ENCODE data around the gene ABHD14A.
A peak's percentile ranks its signal among the peaks of the same experiment; 100 is the strongest.

Gene ABHD14A

DNA sequence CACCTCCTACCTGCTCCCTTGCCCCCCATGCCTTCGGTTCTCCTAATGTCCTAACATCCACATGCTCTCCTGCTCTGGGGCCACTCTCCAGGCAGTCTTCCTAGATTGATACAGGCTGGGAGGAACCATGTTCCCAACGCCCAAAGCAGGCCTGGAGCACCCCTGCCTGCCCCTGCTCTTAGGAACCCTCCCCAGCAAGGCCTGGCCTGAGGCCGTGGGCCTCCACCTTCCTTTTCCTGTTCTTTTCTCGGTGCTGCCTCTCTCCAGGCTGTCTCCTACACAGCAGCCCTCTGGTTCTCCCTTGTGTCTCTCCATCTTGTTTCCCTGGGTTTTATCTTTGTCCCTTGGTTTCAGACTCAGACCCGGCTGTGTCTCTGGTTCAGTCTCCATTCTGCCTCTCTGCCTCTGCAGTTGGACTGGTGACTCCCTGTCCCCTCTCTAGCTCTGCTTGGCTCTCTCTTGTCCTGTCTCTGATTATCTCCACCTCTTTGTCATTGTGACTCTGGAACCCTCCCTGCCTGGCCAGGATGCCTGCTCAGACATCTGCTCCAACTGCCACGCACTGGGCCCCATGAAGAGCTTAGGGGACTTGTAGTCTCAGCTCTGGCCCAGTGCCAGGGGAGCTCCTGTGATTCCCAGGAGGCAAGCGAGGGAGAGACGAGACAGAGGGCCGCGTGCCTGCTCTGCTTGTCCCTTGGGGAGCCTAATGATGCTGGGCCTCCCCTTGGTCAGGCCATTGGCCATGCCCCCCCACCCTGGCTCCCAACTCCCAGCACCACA is 46.8 kb downstream of the ABHD14A start:
- DNase-seq, result peak; percentile 69

DNA sequence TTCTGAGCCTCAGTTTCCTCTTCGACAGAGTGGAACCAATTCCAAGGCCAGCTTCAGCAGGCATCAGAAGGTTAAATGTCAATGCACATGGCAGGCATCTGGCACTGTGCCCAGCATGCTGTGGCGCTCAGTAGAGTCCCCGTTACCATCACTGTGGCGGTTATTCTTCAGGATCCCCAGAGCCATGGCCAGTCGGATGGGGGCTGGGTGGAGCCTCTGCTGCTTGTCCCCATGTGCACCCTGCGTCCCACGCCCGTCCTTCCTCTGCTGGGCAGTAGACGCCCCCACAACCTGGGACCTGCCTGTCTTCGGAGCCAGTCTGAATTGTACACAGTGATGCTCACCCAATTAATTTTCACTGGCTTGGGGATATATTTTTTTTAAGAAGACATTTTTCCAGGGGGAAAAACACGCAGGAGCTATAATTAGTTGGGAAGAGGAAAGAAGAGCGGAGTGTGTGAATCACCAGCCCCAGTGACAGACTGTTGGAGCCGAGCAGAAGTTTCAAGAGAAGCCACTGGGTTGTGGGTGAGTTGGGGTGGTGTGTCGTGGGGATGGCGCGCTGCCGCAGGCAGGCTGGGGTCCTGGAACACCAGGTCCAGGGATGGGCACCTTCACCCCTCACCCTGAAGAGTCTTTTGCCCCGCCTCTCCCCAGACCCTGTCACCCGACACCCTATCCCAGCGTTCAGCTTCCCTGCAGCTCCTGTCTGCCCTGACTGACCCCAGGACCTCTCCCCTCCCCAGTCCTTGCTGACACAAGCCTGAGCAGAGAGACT is 47.6 kb downstream of the ABHD14A start:
- no peak for DNase-seq

DNA sequence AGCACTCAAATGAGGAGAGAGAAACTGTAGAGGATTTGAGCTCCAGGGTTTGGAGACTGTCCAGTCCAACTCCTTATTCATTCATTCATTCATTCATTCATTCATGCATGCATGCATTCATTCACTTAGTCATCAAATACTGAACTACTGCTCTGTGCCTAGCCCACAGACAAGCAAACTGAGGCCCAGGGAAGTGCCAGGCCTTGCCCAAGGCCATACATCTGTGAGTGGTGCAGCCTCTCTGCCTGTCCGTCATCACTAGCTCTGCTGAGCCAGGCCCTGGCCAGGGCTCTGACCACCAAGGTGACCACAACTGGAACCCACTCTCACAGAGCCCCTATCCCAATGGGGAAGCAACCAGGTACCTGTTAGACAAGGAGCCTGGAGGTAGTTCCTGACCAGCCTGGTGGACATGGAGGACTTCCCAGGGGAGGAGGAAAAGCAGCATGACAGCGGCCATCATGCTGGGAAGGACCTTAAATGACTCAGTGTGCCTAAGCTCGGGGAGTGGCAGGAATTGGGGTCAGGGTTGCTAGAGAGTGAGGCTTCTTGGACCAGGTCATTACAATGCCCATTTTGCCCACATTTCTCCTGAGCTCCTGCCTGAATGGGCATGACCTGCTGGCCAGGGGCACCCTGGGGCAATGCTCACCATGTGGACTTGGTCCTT is 48.4 kb downstream of the ABHD14A start:
- DNase-seq, result no peak

DNA sequence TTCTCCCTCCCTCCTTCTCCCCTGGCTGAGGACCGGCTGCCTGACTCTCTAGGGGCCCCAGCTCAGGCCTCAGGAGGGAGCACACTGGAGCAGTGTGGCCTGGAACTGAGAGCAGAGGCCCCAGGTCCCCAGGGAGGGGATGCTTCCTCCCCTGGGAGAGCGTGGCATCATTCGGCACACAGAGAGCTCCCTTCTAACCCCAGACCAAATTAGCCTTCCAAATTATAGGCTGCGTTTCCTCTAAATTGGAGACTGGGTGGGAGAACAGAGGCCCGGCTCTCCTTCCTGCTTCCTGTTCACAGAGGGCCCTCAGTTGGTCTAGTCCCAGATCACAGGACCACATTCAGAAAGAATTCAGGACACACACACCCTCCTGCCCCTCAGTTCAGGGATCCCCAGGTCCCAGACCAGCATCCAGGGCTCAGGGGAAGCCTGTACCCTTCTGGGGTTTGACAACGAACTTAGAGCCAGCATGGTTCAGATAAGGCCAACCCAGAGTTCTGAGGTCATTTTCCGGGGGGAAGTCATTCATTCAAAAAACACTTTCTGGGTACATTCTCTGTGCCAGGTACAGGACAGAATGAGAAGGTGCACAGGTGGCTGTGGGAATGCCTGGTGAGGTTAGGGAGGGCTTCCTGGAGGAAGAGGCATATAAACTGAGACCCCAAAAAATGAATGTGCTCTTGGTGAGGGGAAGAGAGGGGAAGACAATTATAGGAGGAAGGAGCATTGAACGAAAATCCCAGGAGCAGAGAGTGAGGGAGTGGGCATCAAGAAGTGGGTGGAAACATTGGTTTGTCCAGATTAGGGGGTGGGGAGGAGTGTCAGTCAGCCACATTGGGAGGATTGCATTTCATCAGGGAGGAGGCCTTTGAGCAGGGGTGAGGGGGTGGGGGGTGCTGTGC is 49.2 kb downstream of the ABHD14A start:
- DNase-seq, result no peak

DNA sequence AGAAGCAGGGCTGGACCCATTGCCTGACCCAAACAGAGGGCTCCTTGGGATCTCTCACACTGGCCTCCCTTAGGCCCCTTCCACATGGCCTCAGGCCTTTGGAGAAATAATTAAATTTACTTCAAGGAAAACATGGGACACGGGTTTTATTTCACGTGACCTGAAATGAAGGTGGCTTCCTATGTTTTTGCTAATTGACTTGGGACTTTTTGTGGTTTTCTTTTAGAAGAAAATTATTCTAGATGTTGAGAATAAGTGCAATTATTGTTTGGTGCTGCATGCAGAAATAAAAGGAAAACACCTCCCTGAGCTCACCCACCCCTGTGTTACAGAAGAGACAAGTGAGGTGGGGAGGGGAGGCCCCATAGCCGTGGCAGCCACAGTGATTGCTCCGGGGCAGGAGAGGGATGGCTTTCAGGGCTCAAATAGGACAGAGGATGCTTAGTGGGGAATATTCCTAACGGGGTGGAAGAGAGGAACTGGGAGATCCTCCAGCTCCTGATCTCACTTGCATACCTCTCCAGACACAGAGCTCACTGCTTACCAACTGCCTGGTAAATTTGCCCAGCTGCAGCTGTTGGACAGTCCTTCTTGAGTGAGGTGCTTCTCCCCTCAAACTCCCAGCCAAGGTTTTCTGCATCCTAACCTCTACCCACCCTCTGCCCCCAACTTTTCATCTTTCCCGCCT is 50.0 kb downstream of the ABHD14A start:
- no peak for DNase-seq

DNA sequence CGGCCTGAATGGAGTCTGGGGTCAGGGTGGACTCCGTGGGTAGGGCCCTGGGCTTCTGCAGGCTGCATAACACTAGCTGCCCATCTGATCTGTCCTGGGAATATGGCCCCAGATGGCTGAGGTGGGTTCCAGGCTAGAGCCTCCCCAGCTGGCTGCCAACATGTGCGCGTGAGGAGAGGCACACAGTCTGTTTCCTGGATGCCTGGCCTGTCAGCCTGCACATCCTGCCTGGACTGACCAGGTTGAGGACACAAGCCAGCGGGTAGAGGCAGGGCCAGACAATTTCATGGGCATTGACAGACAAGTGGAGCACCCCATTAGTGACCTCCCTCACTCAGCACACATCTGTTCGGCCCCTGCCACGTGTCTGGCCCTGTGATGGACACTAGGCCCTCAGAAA is 50.6 kb downstream of the ABHD14A start:
- DNase-seq, result no peak

DNA sequence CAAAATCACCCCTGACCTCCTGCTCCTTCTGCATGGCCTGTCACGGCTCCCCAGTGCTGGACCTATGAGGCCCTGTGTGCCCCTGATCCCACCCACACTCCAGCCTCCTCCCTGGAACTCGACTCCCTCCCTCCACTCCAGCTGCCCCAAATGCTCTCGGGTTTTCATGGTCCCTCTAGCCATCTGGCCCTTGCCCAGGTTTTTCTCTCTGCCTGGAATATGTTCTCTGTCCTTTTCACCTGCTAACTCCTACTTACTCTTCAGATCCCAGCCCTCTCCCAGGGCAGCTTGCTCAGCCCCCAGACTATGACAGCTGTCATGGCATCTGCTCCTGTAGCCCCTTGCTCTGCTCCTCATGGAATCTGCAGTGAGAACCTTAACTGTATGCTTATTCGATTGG is 51.2 kb downstream of the ABHD14A start:
- peak; percentile 66 for DNase-seq

DNA sequence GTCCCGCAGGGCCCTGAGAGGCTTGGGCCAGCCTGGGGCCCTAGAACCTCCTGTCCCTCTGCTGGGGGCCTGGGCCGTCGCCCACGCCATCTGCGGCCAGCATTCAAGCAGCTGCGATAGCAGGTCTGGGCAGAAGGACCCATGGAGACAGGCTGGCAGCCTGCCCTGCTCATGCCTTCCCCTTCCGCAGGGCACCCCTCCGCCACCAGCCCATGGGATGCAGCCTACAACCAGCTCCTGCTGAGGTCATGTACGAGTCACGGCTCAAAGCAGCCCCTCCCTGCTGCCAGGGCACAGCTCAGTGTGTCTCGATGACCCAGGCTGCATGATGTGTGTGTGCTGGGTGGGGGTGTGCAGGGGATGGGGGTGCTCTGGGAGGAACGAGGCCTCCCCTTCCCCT is 53.7 kb downstream of the ABHD14A start:
- DNase-seq, result no peak

DNA sequence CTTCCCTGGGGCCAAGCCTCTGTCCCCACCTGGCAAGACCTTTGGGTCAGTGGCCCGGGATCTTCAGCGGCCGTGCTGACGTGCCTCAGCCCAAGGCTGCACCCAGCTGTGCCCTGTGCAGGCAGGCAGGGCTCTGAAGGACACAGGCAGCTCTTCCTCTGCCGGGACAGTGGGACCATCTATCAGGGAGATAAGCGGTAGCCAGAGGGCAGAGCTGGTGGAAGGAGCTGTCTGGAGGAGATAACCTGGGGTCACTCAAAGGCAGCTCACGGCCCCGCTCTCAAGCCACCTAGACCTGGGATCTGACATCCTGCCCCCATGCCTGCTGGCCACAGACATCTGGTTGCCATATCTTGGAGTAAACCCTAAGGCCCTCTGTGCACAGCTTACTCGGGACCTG is 54.2 kb downstream of the ABHD14A start:
- no peak for DNase-seq

DNA sequence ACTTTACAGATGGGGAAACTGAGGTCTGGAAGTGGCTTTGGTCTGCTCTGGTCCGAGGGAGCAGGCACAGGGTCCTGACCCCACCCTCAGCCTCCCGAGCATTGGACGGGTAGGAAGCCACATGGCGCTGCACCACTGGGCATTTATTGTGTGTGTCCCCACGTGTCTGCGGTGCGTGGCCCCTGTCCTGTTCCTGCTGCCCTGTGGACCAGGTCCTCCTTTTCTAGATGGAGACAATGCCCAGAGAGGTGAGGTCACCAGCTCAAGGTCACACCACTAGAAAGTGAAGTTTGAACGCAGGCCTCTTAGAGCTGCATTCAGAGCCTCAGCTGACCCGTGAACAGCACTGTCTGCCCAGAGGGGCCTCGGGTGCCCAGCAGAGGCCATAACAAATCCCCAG is 54.7 kb downstream of the ABHD14A start:
- no peak for DNase-seq

Data from eye (tissue), 1 donor.